Left colon (tissue), 2 donors: Measurements from ENCODE around the gene DOCK4. TPM values are rescaled to one million over a fixed set of nuclear protein-coding genes. Genes with fewer than 3 reads are reported as not detected.
"Not testable (repeated sequence)": the region's sequence is repeated elsewhere in the genome, so short reads cannot be mapped to it uniquely, and the experiment has no call there.

Source experiments
- ATAC-seq: fragments of 200-7000 bp; cut with Tn5 transposase; one replicate; pipeline ENCODE4 v1.9.1; 2020; ENCODE audit warnings: mild to moderate bottlenecking, moderate library complexity
- DNase-seq, 2 donors: peaks; one replicate each; pipeline ENCODE4 v3.0.0-alpha.2; 2020
- intact Hi-C, 2 donors: fragments of 100-400 bp; cut with DNase I in 1 of 2; cut with micrococcal nuclease in 1 of 2; formaldehyde crosslinking; loops; one replicate each; pipeline versions ENCODE4 v1.11.2 to v1.14.0; 2022; cut with DNase I, micrococcal nuclease
- total RNA-seq, 2 donors: library from RNA; stranded (reverse); fragmentation: NEBNext Ultra II Directional; extraction: Animal tissue kit (Norgen Biotek cat#: 25700); gene quantifications; one replicate each; pipeline ENCODE4 v1.2.1, GENCODE V29; 2021
- donor health status: DM: no; HTN: no; CAD: no.
- donor health status: DM: yes; HTN: yes; CAD: no.

The DOCK4 gene
- total RNA-seq, 2 donors from 2014 or later: 6.6 to 11.5 TPM

DNA sequence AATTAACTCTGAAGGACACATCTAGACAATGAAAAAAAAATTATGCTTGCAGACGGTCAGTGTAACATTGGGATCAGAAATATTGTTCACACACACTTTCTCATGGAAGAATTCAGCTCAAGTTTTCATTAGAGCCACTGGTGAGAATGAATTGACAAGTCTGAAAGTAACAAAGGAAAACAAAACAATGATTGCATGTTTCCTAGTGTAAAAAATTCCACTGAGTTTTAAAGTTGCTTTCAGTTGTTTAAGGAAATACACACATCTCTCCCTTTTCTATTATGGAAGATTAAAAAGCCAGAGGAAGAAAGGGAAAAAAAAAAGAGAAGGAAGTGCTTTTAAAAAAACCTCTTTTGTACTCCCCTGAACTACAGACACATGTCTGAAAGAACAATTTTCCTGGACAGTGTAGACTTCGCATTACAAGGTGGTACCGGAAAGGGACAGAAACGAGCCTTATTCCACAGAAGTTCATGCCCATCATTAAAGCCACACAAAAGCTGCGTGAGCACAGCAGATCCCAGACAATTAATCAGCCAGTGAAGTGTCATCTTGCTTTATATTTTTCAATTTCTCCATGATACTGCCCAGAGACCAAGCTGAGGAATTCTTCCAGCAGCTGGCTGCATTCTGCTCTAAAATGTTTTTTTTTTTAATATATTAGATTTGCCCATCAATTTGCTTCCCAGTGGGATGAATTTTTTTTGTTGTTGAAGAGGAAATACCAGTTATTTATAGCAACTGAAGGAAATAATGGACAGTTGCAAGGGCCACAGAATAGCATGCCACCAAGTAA, 294.8 kb downstream of the DOCK4 start:
- DNase-seq: no peak
- intact Hi-C loops: no loop called here
- ATAC-seq: no peak

DNA sequence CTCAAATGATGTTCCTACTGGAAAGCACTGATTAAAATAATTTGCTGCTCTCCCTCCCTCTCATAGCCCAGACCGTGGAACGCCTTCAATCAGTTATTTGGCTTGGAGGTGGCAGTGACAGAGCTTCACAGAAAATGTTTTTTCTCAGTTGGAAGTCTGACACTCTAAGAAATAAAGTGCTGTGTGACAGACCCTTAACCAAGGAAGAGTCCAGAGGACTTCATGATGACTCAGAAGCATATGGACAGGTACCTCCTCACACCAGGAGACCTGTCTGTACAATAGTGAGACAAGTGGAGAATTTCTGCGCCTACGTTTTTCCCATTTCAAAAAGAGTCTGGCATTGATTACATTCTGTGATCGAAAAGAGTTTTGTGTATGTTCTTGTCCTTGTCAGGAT, 295.5 kb downstream of the DOCK4 start:
- DNase-seq (no peak), ATAC-seq (no peak)
- intact Hi-C loops: no loop called here

DNA sequence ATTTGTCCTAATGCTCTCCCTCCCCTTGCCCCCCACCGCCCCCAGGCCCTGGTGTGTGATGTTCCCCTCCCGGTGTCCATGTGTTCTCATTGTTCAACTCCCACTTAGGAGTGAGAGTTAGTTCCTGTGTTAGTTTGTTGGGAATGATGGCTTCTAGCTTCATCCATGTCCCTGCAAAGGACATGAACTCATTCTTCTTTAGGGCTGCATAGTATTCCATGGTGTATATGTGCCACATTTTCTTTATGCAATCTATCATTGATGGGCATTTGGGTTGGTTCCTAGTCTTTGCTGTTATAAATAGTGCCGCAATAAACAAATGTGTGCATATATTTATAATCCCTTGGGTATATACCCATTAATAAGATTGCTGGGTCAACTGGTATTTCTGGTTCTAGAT, 297.5 kb downstream of the DOCK4 start:
- ATAC-seq, DNase-seq, intact Hi-C loops: not testable (repeated sequence)

DNA sequence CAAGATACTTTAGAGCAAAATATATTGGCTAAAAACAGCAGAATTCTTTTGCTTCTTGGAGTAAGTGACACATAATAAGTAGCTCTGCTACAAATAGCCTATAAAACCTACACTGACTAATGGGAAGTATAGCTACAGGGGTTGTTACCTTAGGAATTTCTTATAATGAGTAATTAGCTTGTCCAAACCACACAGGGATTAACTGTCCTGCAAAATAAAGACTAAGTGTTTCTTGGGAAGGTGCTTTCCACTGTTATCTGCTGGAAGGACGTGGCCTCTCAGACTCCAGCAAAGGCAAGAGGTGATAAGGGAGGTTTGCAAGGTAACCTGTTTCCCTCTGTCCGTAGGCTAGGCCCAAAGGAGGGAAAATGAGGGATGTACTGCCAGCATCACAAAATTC, 302.4 kb downstream of the DOCK4 start:
- no peak for ATAC-seq
- no peak for DNase-seq
- intact Hi-C loops: no loop called here

DNA sequence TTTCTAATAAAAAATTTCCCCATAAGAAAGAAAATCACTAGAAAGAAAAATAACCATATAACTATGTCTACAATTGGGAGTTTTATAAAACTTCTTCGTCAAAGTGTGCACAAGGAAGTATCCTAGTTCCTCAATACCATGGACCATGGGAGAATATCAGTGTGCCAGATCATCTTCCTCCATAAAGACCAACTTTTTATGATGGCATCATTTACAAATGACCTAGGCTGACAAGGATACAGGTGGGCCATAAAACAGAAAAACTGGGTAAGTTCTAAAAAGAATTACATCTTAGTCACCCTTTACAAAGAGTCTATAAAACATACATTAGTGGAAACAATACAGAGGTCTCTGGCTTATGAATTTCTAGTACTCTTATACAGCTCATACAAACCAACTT, 303.2 kb downstream of the DOCK4 start:
- DNase-seq (no peak), ATAC-seq (peak; percentile 96)
- intact Hi-C loops: no loop called here

DNA sequence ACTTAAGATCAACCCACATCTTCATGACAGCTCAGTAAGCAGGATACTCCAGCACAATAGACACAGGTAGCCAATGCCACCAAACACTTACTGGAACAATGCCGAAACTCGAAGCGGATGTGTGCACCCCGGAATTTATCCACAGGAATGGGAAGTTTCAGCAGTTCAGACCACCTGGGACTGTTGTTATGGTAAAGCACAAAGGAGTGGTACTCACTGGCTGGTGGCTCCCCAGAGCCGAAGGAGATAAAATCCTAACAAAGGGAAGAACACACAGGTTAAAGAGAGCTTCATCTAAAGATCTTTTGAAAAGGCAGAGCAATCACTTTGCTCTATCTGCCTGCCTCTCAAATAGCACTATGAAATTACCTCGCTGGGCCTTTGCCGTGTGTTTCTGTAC, 305.9 kb downstream of the DOCK4 start:
- ATAC-seq: no peak
- intact Hi-C loops: no loop called here
- DNase-seq: no peak

DNA sequence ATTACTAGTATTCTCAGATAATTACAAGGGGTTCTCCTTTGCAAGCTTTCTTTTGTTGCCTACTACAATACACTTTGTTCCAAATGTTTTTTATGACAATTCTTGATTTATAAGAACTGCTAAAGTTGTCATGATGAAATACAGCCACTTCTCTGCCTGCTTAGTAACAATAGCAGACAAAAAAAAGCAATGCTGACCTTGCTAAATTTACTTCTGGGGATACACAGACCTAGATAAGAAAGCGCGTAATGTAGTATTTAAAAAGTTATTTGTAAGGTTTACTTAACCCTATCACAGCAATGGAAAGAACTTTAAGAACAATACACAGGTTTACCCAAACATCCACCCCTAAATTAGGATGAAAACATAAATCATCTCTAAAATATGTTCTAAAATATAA, 311.1 kb downstream of the DOCK4 start:
- DNase-seq: no peak
- intact Hi-C loops: no loop called here
- ATAC-seq: no peak

DNA sequence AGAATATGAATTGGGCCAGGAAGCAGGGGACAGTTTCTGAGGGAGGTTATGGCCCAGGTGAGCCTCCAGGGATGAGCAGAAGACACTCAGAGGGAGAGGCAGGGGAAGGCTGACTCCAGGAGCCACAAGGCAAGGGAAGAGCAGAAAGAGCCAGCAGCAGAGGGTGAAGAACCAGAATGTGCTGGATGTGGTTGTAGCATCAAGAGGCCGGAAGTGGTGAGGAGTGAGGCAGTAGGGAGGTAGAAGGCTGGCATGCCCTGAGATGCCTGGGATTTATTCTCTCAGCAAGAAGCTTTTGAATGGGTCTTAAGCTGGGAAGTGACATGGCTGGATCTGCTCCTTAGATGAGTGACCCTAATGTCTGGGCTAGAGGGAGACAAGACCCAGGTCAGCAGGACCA, 311.7 kb downstream of the DOCK4 start:
- ATAC-seq (no peak), DNase-seq (no peak)
- intact Hi-C loops: no loop called here

DNA sequence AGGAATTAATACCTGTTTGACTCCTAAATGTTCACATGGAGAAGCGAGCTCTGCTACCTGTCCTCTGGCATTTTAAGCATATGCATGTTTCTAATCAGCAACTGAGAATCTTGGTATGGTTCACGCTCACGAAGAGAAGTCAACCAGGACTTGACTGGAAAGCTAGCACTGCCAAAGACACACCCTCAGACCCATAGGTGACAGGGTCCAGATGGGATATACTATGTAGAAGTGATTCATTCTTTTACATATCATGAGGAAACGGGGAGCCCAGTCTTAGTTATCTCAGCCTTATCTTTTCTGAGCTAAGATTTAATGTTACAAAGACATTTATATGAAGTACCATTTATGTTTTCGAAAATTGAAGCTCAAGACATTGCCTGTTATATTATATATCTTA, 313.0 kb downstream of the DOCK4 start:
- intact Hi-C loops: no loop called here
- ATAC-seq (peak; percentile 89), DNase-seq (no peak)

DNA sequence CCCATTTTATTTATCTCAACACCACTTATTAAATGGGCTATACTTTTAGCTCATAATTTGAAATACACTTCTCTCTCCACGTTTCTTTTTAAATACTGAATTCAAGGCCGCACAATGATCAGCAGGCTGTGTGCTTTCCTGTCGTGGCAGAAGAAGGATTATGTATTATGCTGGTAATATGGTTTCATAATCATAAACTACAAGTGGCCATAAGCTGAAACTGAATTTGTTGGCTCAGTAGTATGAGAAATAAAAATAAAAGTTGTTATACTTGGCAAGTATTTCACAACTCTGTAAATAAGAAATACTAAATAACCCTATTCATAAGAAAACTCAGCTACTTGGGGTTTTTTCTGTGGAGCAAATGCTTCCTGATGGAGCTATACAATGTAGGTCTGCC, 313.6 kb downstream of the DOCK4 start:
- DNase-seq (no peak), ATAC-seq (peak; percentile 66)
- intact Hi-C loops: no loop called here

DNA sequence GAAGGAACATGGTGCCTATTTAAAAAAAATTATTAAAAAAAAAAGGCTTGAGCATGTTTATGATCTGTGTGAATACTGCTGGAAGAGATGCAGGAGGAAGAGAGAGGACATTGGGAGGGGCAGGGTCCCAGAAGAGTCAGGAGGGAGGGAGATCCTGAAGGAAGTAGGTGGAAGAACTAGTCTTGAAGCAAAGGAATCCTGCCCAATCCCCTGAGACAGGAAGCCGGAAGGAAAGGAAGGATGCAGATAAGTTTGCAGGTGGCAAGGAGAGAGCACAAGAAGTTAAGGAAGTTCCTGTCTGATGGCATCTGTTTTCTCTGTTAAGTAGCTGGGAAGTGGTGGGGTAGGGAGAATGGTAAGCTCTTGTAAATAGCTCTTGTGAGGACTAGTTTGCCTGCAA, 318.5 kb downstream of the DOCK4 start:
- intact Hi-C loops: no loop called here
- DNase-seq: no peak
- no peak for ATAC-seq

DNA sequence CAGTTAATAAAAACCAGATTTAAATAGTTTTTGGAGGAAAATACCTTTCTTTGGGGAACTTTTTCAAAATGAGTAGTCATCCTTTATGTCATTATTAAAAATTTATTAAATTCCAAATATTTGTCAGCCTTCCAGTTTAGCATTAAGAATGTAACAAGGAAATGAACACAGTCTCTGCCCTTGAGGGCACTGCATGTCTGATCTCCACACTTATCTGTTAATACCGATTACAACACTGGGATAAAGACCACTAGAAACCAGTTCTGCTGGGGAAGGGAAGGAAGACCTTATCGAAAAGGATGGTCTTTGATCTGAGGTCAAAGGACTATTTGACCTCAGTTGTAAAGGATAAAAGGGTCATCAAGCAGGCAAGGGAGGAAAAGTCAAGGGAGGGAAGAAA, 320.0 kb downstream of the DOCK4 start:
- DNase-seq: no peak
- no peak for ATAC-seq

DNA sequence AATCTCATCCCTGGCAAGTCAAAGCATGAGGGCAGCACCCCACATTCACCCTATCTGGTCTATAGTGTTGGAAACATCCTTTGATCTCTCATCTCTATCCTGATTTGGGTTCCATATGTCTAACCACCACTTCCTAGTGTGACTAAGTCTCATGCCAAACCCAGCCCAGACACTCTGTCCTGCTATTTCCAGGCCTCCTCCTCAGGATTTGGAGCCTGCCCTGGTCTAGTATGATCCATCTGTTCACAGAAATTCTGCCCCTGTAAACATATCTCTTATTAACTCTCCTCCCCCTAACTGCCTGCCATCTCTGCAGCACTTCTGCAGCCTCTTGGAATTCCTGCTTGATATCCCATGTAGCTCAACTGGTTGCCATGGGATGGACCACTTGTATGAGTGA, 323.0 kb downstream of the DOCK4 start:
- no peak for ATAC-seq
- intact Hi-C loops: no loop called here
- DNase-seq: no peak

More for the DNA sequence above, 320.0 kb downstream of the DOCK4 start:
- intact Hi-C loops: no loop called here

DNA sequence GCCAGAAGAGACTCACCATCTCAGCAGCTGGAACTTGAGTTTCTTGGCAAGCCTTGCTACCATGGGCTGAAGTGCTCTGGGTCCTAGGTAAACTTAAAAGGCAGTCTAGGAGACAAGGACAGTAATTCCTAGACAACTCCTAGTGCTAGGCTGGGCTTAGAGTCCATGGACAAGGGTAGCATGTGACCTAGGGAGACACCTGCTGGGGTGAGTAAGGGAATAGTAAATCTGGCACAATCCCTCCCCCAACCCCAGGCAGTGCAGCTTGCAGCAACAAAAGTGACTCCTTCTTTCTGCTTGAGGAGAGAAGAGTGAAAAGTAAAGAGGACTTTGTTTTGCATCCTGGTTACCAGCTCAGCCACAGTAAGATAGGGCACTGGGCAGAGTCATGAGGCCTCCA, 327.4 kb downstream of the DOCK4 start:
- DNase-seq (no peak), ATAC-seq (no peak)
- intact Hi-C loops: no loop called here

DNA sequence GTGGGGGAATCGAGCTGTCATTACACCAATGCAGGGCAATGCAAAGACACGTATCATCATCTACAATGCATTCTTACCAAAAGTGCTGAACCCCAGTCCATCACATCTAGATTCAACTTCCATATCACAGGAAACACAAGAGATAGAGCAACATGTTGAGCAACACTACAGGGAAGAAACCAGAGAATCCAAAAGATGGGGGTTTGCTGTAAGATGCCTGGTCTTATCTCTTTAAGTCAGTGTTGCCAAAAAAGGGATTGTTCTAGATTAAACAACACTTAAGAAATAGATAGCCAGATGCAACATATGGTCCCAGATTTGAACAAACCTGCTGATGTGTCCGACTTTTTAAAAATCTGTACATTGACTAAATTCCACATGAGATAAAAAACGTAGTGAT, 328.3 kb downstream of the DOCK4 start:
- DNase-seq (no peak), ATAC-seq (no peak)
- intact Hi-C loops: no loop called here

DNA sequence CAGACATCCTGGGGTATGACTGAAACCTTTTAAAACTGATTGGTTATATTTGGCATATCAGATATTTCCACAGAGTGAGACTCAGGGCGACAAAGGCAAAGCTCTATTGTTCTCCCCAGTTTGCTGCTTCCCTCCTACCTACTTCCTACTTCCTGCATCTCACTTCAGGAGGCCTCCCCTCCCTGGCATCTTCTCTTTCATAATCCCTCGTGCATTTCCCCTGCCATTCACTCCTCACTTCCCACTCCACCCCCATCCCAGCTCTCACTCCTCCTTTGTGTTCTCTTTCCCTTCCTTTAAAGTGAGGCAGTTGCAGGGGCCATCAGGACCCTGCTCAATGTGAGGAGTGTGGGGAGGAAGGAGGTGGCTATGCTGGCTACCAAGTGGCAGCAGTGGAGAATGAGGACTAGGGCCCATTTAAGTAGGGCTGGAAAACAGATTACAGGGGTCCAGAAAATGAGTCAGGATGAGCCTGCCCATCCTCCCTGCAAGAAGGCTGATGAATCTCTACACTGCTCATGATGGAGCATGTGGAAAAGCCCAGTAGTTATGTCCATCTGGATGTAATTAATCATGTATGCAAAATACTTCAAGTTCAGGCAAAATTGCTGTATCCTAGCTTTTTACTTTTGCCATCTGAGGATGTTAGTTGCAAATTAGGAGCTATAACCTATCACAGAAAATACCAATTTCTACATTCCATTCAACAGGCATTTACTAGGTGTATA, 332.1 kb downstream of the DOCK4 start:
- ATAC-seq (no peak), DNase-seq (no peak)
- intact Hi-C loops: no loop called here

DNA sequence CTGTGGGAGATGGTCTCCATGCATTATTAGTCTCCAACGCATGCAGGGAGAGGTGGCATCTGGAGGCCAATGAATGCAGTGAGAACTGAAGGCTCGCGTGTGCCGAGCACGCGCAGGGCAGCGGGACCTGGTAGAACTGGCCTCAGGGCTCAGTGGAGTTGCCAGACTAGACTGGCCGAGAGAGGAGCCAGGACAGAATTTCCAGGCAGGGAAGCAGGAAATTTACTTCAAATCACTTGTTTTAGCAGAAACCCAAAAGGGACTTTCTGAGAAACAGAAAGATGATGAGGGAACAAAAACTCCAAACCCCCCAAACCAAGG, 332.9 kb downstream of the DOCK4 start:
- ATAC-seq (no peak), DNase-seq (no peak)
- intact Hi-C loops: no loop called here

DNA sequence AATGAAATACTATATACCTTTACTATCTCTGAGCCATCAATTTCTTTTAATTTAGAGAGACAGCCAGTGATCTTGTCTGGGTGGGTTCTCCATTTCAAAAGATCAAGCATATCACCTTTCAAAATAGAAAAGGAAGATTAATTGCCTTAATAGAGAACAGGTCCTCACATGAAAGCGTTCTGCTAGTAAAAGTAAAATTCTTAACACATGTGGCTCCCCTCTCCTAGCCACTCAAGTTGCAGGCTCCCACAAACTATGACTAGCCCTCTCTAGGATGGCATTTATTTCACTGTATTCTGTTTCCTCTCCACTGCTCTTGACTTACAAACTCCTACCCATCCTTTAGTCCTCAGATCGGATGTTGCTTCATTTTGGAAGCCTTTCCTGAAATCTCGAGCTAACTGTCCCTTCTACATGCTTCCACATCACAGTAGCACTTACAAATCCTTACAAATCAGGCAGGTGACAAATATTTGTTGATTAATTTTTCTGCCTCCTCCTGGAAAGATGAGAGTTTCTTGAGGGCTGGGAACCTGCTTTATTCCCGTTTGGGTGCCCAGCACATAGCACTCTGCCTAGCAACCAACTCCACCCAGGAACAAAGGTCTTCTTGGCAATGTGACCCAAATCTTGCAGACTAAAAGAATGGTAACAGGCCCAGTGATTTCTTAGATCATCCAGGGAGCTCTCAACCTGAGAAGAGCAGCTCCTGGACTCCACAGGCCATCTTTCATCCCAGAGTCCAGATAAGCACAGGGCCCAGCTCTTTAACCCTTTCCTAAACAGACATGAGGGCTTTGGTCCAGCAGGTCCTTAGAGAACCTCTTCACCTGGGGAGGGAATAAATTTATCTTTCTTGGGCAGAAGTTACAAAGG, 333.5 kb downstream of the DOCK4 start:
- ATAC-seq: peak; percentile 81
- peak in 1 of 2 donors; percentile 16 for DNase-seq
- intact Hi-C loops: no loop called here

DNA sequence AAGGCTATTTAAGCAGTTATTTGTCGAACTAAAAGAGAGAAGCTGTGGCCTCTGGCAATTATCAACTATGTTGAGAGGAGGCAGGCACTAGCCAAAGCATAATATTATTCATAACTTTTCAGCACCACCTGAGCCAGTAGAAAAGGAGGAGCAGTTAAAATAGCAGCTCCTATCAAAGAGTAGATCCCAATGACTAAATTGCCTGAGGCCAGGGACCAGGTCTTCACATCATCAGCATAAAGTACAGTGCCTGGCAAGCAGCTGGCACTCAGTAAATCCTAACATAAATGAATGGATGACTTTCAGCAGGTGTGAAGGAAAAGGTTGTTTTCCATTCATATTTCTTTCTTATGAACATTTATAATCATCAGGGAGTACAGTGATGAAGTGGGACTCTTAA, 334.9 kb downstream of the DOCK4 start:
- ATAC-seq (no peak), DNase-seq (no peak)
- intact Hi-C loops: no loop called here

DNA sequence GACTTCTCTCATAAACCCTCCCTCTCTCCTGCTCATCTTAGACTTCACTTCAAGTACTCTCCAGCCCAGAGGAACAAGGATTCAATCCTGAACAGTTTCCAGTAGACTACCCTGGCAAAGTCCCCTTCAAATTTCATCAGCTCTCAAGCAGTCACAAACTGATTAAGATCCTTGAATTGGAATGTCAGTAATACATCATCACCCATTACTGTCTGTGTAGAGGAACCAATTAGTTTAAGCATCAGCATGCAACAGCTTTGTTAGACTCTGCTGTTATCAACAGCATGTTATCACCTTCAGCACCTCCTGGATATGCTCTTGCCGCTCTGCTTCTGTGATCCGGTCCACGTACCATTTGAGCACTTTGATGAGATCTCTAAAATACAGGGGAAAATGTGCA, 336.9 kb downstream of the DOCK4 start:
- intact Hi-C loops: no loop called here
- ATAC-seq (no peak), DNase-seq (no peak)
